Measurements from ENCODE around the gene CSN3.

The CSN3 gene

DNA sequence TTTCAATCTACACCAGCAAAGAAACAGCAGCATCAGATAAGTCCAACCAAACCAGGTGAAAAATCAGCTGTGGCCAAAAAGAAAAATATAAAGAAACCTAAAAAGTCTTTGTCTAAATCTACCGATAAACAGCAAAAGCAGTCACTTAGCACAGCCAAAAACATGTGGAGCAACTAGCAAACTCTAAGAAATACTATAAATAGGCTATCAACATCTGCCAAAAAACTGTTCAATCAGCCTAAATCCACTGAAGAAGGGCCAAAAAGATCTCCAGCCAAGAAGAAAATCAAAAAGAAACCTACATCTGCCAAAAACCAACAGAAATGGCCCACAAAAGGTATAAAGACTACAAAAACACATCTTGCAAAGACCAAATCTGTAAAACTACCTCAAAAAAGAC is 55.7 kb downstream of the CSN3 start:
- no peak for DNase-seq

DNA sequence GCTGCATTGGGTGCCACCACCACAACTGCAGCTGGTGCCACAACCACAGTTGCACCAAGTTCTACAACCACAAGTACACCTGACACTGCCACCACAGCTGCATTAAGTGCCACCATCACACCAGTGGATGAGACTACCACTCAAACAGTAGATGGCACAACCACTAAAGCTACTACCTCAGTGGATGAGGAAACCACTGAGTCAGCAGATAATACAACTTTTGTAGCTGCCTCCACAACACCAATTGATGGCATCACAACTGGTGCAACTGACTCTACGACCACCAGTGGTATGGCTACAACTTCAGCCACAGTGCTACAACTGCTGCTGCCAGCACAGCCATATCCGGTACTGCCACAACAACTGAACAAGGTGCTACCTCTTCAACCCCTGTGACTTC is 57.2 kb downstream of the CSN3 start:
- DNase-seq, result no peak

DNA sequence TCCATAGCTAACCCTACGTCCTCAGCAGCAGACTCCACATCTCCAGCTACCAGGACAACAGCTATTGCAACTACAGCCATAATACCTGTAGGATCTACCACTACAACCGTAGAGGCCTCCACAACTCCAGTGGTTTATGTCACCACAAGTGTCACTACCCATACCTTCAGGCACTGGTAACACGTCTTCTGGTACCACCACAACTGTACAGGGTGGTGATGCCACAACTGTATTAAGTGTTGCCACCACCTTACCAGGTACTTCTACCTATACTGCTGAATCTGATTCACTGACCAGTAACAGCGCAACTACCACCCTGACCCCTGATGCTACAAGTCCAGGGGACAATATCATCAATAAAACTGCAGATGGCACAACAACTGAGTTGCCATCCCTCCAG is 57.8 kb downstream of the CSN3 start:
- DNase-seq, result no peak
